ENCODE measurements around the gene ZBTB2.
"Not testable (repeated sequence)": the region's sequence is repeated elsewhere in the genome, so short reads cannot be mapped to it uniquely, and the experiment has no call there.

The ZBTB2 gene

DNA sequence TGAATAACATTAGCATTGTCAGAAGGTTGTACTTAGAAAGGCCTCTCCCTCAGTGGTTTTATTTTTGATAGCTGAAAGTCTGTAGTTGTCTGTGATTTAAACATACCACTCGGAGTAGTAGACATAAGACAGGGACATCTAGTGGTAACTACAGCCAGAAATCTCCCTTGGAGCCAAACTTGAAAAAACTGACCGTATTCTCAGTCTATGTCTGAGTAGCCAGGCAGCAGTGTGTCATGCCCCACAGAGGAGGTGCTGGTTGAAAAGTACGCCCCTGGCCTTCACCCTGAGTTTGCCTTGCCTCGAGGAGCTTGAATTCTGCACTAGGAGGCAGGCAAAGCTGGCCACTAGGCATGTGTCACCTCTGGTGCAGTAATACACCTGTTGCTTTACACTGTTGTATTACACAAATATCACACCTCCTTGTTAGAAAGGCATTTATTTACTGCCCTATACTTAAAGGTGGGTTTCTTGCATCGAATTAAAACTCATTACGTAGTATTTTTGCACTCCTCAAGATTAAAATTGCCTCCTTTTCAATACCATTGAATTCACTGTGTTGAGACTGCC, 20.8 kb downstream of the ZBTB2 start:
- DNase-seq = no peak

DNA sequence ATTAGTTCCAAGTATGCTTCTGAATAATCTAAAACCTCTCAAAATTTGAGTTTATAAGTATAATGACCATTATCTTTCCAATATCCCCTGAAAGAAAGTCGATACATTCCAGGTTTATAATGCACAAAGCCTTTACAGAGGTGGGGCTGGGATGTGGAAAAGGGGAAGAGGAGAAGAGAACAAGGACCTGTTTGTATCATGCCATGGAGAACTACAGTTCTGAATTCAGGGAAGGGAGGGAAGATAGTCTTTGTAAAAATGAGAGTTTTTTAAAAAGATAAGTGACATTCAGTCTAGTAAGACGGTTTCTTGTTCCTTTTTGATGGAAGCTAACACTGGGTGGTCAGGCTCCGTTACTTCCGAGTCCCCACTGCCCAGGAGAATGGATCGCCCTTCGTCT, 26.1 kb downstream of the ZBTB2 start:
- no peak for DNase-seq

DNA sequence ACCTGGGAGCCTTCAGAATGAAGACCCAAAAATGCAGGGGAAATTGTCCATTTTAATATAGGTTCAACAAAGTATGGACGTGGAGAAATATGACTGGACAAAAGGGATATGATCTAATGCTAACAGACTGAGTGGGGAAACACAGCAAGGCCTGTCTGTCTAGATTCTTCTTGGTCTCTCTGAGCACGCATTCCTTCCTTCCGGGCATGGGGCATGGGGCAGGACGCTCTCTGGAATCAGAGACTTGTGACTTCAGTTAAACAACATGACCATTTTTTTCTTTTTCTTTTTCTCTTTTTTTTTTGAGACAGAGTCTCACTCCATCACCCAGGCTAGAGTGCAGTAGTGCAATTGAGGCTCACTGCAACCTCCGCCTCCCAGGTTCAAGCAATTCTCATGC, 31.9 kb downstream of the ZBTB2 start:
- no peak for DNase-seq

DNA sequence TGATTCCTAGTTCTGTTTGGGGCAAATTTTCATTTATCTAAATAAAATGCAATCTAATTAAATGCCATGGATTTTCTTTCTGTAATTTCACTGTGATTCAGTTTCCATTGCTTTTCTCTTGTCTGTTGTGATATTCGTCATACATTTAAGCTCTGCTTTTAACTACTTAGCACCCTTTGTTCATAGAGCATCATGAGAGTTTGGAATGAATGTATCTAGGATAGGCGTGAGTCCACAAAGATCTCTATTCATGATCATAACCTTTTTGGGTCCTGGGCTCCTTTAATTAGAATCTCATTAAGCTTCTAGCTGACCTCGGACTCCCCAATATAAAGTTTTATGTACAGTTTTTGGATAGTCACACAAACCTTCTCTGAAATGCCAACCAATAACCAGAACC, 32.9 kb downstream of the ZBTB2 start:
- DNase-seq = no peak

DNA sequence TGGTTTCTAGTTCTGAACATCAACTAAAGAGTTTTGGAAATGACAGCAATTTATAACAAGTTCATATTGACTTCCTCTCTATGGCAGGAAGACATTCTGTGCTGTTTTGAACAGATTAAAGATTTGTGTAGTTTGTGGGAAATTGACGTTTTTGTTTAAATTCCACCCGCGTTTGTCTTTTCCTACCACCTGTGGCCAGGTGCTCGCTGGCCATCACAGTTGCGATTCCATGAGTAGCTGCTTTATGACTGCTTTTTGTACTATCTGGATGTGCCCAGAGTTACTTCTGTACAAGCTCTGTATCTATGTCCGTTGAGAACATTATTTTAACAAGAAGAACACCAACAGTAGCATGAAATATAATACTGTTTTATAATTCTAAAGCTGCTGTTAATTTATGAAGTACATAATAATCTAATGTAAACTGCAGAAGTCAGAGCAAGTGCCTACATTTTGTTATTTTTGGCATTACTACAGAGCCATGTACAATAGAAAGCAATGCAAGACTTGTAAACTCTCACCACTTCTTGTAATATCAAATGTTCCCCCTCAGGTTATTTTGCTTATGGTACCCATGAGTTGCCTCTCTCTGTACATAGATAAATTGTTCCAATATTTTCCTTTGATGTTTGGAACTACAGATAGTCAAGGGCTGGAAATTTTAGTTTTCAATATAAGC, 33.5 kb downstream of the ZBTB2 start:
- DNase-seq = no peak

DNA sequence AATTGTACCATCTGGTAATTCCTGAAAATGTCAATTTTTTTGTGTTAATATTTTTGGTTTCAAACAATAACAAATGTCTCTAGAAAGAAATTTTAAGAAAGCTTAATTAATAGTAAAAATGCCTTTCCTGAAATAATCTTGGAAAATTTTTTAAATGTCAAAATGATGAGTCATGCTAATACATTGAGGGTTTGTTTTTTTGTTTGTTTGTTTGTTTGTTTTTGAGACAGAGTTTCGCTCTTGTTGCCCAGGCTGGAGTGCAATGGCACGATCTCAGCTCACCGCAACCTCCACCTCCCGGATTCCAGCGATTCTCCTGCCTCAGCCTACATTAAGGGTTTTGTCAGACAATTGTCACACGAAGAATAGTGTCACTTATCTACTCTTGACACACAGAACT, 34.4 kb downstream of the ZBTB2 start:
- not testable (repeated sequence) for DNase-seq

DNA sequence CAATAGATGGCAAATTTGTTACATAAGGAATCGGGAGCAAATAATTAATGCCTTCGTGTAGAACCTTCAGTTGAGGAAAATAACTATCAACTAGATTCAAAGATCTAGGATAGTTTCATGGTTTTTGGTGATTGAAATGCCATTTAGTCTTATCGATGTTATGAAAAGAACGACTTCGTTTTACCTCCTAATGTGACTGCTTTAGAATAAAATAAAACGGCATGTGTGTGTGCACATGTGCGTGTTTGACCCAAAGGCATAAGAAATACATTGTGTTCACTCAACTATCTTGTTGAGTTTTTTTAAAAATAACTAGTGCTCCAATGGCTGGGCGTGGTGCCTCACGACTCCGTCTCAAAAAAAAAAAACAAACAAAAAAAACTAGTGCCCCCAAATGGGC, 37.6 kb downstream of the ZBTB2 start:
- DNase-seq = no peak

DNA sequence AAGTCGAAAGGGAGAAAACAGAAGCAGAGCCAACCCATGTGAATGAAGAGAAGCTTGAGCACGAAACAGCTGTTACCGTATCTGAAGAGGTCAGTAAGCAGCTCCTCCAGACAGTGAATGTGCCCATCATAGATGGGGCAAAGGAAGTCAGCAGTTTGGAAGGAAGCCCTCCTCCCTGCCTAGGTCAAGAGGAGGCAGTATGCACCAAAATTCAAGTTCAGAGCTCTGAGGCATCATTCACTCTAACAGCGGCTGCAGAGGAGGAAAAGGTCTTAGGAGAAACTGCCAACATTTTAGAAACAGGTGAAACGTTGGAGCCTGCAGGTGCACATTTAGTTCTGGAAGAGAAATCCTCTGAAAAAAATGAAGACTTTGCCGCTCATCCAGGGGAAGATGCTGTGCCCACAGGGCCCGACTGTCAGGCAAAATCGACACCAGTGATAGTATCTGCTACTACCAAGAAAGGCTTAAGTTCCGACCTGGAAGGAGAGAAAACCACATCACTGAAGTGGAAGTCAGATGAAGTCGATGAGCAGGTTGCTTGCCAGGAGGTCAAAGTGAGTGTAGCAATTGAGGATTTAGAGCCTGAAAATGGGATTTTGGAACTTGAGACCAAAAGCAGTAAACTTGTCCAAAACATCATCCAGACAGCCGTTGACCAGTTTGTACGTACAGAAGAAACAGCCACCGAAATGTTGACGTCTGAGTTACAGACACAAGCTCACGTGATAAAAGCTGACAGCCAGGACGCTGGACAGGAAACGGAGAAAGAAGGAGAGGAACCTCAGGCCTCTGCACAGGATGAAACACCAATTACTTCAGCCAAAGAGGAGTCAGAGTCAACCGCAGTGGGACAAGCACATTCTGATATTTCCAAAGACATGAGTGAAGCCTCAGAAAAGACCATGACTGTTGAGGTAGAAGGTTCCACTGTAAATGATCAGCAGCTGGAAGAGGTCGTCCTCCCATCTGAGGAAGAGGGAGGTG, 38.7 kb downstream of the ZBTB2 start:
- DNase-seq = peak; percentile 21

DNA sequence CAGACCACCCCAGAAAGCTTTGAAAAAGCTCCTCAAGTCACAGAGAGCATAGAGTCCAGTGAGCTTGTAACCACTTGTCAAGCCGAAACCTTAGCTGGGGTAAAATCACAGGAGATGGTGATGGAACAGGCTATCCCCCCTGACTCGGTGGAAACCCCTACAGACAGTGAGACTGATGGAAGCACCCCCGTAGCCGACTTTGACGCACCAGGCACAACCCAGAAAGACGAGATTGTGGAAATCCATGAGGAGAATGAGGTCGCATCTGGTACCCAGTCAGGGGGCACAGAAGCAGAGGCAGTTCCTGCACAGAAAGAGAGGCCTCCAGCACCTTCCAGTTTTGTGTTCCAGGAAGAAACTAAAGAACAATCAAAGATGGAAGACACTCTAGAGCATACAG, 39.6 kb downstream of the ZBTB2 start:
- DNase-seq = no peak

DNA sequence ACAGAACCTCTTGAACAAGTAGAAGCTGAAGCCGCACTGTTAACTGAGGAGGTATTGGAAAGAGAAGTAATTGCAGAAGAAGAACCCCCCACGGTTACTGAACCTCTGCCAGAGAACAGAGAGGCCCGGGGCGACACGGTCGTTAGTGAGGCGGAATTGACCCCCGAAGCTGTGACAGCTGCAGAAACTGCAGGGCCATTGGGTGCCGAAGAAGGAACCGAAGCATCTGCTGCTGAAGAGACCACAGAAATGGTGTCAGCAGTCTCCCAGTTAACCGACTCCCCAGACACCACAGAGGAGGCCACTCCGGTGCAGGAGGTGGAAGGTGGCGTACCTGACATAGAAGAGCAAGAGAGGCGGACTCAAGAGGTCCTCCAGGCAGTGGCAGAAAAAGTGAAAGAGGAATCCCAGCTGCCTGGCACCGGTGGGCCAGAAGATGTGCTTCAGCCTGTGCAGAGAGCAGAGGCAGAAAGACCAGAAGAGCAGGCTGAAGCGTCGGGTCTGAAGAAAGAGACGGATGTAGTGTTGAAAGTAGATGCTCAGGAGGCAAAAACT, 40.1 kb downstream of the ZBTB2 start:
- DNase-seq = no peak

DNA sequence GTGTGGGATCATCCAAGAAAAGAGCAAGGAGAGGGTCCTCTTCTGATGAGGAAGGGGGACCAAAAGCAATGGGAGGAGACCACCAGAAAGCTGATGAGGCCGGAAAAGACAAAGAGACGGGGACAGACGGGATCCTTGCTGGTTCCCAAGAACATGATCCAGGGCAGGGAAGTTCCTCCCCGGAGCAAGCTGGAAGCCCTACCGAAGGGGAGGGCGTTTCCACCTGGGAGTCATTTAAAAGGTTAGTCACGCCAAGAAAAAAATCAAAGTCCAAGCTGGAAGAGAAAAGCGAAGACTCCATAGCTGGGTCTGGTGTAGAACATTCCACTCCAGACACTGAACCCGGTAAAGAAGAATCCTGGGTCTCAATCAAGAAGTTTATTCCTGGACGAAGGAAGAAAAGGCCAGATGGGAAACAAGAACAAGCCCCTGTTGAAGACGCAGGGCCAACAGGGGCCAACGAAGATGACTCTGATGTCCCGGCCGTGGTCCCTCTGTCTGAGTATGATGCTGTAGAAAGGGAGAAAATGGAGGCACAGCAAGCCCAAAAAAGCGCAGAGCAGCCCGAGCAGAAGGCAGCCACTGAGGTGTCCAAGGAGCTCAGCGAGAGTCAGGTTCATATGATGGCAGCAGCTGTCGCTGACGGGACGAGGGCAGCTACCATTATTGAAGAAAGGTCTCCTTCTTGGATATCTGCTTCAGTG, 40.8 kb downstream of the ZBTB2 start:
- DNase-seq = no peak

DNA sequence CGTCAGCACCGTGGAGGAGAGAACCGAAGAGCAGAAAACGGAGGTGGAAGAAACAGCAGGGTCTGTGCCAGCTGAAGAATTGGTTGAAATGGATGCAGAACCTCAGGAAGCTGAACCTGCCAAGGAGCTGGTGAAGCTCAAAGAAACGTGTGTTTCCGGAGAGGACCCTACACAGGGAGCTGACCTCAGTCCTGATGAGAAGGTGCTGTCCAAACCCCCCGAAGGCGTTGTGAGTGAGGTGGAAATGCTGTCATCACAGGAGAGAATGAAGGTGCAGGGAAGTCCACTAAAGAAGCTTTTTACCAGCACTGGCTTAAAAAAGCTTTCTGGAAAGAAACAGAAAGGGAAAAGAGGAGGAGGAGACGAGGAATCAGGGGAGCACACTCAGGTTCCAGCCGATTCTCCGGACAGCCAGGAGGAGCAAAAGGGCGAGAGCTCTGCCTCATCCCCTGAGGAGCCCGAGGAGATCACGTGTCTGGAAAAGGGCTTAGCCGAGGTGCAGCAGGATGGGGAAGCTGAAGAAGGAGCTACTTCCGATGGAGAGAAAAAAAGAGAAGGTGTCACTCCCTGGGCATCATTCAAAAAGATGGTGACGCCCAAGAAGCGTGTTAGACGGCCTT, 41.6 kb downstream of the ZBTB2 start:
- no peak for DNase-seq

DNA sequence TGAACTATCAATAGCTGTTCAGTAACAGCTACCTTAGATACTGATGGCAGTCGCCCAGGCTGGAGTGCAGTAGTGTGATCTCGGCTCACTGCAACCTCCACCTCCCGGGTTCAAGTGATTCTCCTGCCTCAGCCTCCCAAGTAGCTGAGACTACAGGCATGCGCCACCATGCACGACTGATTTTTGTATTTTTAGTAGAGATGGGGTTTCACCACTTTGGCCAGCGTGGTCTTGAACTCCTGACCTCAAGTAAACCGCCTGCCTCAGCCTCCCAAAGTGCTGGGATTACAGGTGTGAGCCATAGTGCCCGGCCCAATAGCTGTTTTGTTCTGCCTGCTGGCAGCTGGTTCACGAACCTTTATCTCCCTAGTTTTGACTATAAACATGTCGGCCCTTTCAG, 48.6 kb downstream of the ZBTB2 start:
- DNase-seq = not testable (repeated sequence)

DNA sequence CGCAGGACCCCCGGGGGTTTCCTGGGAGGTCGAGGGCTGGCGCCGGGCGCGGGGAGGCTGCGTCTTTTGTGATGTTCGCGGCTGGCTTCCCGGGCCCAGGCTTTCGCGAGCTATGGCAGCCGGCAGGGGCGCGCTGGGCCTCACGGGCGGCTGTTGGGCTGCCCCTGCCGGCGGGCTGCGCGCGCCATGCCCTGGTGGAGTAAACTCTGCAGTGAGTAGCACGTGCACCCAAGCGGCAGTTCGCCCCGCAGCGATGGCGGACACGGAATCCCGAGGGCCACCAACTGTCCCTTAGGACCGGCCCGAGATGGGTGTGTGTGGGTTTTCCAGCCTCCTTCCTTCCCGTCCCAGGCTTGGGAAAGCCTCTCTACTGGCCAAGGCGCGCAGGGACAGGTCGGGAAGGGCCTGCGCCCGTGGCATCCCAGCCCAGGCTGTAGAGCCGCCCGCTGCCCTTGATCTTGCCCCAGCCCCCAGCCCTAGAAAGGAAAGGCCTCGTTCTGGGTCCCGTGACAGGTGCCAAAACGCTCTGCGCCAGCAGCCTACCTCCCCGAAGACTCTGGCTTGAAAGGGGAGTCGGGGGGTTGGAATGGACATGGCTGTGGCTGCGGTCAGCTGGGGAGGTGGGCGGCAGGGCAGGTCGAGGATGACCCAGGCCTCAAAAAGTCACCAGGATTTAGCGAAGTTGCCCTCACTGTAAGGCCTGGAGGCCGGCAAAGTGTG, 49.7 kb downstream of the ZBTB2 start:
- no peak for DNase-seq

DNA sequence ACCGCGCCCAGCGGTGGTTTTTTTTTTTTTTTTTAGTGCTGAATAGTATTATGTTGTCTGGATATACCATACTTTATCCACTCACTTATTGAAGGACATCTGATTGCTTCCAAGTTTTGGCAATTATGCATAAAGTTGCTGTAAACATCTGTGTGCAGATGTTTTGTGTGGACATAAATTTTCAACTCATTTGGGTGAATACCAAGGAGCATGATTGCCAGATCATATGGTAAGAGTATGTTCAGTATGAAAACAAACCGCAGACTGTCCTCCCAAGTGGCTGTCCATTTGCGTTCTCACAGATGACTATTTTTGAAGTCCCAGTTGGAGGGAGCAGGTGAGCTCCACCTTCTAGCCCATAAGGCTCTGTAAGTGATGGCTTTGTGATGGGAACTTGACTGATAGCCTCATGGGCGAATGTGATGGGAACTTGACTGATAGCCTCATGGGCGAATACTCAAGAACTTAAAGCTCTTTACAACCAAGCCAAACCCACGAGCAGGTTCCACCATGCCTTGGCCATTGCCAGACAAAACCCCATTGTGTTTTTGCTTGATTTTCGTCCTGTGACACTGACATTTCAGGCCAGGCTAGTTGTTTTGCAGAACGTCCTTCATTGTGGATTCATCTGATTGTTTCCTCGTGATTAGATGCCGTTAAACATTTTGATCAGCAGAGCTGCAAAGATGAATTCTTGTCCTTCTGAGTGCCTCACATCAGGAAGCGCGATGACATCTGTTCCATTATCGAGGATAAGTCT, 51.0 kb downstream of the ZBTB2 start:
- no peak for DNase-seq

DNA sequence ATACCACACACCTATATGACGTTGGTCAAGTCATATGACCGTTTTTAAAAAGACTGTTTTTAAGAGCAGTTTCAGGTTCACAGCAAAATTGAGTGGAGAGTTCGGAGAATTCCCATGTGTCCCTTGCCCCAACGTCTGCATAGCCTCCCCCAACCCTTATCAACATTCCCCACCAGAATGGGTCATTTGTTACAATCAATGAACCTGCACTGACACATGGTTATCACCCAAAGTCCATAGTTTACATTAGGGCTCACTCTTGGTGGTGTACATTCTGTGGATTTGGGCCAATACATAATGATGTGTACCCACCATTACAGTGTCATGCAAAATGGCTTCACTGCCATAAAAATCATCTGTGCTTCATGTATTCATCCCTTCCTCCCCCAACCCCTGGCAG, 52.0 kb downstream of the ZBTB2 start:
- DNase-seq = no peak

DNA sequence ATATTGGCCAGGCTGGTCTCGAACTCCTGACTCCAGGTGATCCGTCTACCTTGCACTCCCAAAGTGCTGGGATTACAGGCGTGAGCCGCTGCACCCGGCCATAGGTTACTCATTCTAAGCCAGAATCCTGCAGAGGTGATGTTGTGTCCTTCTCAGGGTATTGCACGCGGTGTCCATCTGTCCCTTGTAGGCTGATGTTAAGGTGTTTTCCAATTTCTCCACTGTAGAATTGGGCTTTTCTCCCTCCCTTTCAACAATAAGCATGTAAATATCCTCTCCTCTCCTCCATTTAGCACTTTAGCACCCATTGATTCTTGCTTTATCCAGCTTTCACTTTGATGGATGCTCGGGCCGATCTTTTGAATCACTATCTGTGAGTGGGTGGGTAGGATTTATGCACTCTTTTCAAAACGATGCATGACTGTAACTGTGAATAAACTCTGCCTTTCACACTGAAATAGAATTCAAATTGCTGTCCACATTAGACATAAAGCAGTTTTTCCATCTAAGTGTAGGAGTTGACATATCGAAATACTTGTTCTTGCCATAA, 52.6 kb downstream of the ZBTB2 start:
- DNase-seq = no peak

DNA sequence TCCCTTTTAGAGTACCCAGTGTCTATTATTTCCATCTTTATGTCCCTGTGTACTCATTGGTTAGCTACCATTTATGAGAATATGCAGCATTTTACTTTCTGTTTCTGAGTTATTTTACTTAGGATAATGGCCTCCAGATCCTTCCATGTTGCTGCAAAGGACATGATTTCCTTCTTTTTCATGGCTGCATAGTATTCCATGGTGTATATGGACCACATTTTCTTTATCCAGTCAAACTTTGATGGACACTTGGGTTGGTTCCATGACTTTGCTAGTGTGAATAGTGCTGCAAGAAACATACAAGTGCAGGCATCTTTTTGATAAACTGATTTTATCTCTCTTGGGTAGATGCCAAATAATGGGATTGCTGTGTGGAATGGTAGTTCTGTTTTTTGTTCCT, 55.4 kb downstream of the ZBTB2 start:
- DNase-seq = no peak

DNA sequence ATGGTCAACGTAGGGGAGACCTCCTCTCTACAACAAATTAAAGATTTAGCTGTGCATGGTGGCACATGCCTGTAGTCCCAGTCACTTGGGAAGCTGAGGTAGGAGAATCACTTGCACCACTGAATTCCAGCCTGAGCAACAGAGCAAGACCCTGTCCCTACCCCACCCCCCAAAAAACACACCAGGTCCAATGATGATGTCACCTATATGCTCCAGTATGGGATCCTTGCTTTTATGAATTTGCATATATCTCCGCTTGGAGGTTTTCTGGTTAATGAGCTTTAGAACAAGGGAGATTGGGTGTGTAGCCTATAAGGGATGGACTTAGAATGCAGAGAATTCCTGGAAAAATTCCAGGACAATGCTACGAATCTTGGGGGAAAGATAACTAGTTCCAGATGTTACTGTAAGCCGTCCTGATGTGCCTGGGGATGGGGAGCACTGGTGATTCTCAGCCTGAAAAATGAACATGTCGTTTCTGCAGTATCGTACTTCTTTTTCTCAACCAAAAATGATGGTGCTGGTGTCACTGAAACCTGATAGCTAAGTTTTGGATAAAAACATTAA, 61.1 kb downstream of the ZBTB2 start:
- no peak for DNase-seq

DNA sequence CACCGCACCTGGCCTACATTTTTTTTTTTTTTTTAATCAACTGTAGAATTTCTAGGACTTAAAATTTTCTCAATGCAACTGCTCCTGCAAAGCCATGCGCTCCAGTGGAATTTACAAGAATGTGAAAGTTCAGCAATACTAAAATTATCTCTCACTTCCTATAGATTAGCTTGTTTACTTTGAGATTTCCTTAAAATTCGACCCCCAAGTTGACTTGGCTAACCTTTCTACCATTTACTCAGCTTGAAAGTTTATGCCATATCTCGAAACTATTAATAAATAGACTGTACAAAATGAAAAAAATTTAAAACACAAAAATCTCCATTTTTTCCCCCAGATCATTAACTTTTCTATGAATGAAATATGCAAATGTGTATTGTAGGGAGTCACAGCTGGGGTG, 64.3 kb downstream of the ZBTB2 start:
- no peak for DNase-seq
